ENCODE results near the gene MEGF8.
"Not testable (repeated sequence)": the region's sequence is repeated elsewhere in the genome, so short reads cannot be mapped to it uniquely, and the experiment has no call there.

The MEGF8 gene

DNA sequence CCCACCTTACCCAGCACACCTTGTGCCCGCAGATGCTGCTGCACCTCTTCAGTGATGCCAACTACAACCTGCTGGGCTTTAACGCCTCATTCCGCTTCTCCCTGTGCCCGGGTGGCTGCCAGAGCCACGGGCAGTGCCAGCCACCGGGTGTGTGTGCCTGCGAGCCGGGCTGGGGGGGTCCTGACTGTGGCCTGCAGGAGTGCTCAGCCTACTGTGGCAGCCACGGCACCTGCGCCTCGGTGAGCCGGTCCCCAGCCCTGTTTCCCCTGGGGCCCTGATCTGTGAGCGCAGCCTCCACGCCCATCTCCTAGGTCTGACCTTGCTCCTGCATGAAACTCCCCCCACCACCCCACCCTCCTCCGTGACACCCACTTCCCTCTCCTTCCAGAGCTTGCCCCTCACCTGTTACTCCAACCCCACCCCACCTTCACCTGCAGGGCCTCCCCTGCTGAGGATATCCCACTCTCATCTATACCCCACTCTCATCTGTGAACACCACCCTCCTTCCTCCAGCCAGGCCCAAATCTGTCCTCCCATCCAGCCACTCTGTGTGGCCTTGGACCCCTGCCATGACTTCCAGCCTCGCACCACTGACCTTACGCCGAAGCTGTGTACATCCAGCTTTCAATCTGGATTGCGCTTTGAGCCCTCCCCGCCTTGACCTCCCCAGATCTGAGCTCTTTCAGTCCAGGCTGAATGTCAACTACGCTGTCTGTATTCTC lies 8.7 kb downstream of the MEGF8 start:
- DNase-seq, result no peak

DNA sequence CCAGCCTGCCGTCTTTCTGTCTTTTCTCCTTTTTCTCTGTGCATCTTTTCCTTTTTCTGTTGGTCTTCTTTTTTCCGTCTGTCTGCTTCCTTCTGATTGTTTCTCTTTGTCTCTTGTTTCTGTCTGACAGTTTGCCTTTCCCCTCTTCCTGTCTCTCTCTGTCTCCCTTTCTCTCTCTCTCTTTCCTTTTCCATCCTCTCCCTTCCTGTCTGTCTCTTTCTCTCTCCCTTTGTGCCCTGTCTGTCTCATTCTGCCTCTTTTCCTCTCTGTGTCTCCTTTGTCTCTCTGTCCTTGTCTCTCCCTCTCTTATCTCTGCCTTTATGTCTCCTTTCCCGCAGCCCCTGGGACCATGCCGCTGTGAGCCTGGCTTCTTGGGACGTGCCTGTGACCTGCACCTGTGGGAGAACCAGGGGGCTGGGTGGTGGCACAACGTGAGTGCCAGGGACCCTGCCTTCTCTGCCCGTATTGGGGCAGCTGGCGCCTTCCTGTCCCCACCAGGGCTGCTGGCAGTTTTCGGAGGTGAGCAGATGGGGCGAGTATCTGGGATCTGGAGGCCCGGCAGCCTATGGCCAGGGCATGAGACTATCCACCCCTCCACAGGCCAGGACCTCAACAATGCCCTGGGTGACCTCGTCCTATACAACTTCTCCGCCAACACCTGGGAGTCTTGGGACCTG lies 9.4 kb downstream of the MEGF8 start:
- no peak for DNase-seq

DNA sequence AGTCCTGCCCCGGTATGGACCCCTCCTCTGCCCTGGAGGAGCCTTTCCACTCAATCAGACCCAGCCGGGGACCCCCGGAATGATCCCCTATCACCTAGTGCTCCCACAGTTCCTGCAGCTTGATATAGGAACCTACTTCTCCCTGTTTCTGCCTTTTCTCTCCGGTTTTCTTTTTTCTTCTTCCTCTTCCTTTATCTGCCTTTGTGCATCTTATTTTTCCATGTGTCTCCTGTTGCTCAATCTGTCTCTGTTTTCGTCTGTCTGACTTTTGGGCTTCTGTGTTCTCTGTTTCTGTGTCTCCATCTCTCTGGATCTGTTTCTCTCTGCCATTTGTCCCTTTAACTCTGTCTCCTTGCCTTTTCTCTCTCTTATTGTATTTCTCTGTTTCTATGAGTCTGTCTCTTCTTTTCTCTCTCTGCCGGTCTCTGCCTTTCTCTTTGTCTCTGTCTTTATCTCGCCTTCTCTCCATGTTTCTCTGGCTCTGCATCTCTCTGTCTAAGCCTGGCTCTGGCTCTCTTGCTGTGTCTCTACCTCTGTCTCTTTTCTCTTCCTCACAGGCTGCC lies 10.0 kb downstream of the MEGF8 start:
- DNase-seq, result no peak

DNA sequence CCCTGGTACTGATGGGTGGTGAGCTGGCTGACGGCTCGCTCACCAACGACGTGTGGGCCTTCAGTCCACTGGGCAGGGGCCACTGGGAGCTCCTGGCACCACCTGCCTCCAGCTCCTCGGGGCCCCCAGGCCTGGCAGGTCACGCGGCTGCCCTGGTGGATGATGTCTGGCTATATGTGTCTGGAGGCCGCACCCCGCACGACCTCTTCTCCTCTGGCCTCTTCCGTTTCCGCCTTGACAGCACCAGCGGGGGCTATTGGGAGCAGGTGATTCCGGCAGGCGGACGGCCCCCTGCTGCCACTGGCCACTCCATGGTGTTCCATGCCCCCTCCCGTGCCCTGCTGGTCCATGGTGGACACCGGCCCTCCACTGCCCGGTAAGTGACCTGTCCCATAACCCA lies 10.5 kb downstream of the MEGF8 start:
- no peak for DNase-seq

DNA sequence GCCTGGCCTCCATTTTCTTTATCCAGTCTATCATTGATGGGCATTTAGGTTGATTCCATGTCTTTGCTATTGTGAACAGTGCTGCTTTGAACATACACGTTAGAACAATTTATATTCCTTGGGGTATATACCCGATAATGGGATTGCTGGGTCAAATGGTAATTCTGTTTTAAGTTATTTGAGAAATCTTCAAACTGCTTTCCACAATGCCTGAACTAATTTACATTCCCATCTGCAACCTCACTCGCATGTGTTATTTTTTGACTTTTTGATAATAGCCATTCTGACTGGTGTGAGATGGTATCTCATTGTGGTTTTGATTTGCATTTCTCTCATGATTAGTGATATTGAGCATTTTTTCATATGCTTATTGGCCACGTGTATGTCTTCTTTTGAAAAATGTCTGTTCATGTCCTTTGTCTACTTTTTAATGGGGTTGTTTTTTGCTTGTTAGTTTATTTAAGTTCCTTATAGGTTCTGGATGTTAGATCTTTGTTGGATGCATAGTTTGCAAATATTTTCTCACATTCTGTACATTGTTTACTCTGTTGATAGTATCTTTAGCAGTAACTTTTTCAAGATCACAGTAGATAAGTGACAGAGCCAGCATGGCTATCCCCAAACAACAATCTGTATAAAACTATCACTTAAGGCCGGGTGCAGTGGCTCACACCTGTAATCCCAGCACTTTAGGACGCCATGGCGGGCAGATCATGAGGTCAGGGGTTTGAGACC lies 13.9 kb downstream of the MEGF8 start:
- DNase-seq, result not testable (repeated sequence)

DNA sequence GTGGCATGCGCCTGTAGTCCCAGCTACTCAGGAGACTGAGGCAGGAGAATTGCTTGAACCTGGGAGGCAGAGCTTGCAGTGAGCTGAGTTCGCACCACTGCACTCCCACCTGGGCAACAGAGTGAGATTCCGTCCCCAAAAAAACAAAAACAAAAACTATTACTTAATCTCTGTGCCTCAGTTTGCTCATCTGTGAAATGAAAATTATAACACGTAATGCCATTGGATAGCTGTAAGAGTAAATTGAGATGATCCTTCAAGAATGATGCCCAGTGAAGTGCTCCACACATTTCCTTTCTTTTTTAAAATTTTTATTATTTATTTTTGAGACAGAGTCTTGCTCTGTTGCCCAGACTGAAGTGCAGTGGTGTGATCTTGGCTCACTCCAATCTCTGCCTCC lies 14.5 kb downstream of the MEGF8 start:
- not testable (repeated sequence) for DNase-seq

DNA sequence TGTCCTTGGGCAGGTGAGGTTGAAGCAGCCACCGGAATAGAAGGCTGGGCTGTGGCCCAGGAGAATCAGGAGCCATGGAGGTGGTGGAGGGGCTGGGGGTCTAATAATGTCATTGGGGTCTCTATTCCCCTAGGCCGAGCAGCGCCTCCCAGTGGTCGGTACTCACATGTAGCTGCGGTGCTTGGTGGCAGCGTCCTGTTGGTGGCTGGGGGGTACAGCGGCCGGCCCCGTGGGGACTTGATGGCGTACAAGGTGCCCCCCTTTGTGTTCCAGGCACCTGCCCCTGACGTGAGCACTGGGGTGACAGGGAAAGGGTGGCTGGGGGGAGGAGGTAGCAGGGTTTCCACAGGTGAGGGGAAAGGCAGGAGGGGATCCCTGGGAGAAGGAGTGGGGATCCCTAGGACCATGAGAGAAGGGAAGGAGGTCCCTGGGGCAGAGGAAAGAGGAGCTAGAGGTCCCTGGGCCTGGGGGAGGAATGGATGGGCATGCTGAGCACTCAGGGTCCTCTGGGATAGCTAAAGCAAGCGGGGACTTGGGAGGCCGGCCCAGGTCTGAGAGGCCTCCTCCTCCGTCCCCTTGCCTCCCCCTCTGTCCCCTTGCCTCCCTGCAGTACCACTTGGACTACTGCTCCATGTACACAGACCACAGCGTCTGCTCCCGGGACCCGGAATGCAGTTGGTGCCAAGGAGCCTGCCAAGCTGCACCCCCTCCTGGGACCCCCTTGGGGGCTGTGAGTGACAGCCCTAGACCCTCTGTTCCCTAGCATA lies 18.1 kb downstream of the MEGF8 start:
- no peak for DNase-seq

DNA sequence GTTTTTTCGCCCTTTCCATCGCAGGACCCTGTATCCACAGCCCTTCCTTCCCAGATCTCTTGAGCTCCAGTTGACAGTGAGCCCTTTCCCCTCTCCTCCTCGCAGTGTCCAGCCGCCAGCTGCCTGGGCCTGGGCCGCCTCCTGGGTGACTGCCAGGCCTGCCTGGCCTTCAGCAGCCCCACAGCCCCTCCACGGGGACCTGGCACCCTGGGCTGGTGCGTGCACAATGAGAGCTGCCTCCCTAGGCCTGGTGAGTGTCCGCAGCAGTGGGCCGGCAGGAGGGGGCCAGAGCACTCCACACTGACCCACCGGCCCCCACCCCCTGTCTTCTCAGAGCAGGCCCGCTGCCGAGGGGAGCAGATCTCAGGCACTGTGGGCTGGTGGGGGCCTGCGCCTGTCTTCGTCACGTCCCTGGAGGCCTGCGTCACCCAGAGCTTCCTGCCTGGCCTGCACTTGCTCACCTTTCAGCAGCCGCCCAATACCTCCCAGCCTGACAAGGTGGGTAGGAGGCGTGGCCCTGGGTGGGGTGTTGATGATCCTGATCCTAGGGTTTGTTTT lies 19.0 kb downstream of the MEGF8 start:
- no peak for DNase-seq

DNA sequence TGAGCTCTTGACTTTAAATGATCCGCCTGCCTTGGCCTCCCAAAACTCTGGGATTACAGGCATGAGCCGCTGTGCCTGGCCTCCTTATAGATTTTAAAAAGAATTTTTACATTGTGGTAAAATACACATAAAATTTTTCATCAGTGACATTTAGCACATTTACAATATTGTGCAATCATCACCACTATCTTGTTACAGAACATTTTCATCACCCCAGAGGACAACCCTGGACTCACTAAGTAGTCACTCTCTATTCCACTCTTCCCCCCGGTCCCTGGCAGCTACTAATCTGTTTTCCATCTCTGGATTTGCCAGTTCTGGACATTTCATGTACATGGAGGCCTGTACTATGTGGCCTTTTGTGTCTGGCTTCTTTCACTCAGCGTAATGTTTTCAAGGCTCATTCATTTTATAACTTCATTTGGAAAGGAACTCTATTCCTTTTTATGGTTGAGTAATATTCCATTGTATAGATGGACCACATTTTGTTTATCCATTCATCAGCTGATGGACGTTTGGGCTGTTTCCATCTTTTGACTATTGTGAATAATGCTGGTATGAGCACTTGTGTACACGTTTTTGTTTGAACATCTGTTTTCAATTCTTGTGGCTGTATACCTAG lies 19.9 kb downstream of the MEGF8 start:
- no peak for DNase-seq

DNA sequence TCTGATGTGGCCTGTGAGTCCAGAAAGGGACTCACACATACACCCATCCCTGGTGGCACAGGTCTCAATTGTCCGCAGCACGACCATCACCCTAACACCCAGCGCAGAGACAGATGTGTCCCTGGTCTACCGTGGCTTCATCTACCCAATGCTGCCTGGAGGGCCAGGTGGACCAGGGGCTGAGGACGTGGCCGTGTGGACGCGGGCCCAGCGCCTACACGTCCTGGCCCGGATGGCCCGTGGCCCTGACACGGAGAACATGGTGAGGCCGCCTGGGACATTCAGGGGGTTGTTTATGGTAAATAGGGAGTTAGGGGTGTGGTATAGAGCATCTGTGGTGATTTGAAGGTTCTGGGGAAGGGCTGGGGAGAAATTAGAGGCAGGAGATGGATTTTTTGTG lies 22.8 kb downstream of the MEGF8 start:
- DNase-seq, result no peak

DNA sequence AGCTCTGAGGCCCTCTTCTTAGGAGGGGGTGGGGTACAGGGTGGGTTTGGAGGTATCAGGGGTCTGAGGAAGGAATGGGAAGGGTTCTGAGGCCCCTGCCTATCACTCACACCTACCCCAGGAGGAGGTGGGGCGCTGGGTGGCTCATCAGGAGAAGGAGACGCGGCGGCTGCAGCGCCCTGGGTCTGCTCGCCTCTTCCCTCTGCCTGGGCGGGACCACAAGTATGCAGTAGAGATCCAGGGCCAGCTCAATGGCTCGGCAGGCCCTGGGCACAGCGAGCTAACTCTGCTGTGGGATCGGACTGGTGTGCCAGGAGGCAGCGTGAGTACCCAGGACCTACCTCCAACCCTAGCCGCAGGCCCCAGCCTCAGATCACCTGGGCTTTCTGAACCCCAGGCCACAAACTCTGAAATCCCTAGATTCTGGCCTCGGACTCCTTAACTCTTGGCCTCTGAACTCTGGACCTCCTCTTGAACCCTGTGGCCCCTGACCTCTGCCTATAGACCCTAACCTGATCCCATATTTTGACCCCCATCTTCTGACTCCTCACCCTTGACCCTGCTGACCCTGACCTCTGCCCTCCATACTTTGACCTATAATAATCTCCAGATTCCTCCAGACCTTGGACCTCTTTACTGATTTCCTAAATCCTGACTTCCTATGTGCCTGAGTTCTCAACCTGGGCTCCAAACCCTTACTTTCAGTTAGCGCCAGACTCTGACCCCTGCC lies 24.1 kb downstream of the MEGF8 start:
- DNase-seq, result no peak

DNA sequence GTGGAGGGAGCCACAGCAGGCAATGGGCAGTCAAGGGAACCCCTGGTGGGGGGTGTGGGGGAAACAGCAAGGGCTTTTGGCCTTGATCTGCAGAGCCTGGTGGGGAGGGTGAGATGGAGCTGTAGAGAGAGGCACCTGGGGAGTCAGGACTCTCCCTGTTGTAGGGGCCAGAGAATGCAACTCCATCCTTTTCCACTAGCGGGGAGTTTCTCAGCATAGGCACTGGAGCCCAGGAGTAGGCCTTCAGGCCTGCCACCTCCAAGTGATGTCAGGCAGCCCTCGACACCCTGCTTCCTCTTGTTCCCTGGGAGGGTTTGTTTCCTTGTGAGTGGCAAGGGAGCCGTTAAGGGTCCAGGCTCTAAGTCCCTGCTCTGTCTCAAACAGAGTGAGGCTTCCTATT lies 25.0 kb downstream of the MEGF8 start:
- DNase-seq, result no peak

DNA sequence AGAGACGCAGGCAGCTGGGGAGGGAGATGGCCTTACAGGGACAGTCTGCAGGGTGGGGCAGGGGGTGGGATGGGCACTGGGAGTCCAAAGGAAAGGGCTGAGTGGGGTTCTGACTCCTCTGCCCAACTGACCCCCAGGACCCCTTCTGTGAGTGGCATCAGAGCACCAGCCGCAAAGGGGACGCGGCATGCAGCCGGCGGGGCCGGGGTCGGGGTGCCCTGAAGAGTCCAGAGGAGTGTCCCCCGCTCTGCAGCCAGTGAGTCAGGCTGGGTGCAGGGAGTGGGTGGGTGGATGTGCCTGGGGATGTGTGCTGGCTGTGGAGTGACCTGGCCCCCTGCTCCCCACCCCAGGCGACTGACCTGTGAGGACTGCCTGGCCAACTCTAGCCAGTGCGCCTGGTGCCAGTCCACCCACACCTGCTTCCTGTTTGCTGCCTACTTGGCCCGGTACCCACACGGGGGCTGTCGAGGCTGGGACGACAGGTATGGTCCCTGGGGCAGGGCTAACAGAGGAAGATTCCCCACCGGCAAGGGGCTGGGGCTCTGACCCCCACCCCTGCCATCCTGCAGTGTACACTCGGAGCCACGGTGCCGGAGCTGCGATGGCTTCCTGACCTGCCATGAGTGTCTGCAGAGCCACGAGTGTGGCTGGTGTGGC lies 25.8 kb downstream of the MEGF8 start:
- DNase-seq, result no peak

DNA sequence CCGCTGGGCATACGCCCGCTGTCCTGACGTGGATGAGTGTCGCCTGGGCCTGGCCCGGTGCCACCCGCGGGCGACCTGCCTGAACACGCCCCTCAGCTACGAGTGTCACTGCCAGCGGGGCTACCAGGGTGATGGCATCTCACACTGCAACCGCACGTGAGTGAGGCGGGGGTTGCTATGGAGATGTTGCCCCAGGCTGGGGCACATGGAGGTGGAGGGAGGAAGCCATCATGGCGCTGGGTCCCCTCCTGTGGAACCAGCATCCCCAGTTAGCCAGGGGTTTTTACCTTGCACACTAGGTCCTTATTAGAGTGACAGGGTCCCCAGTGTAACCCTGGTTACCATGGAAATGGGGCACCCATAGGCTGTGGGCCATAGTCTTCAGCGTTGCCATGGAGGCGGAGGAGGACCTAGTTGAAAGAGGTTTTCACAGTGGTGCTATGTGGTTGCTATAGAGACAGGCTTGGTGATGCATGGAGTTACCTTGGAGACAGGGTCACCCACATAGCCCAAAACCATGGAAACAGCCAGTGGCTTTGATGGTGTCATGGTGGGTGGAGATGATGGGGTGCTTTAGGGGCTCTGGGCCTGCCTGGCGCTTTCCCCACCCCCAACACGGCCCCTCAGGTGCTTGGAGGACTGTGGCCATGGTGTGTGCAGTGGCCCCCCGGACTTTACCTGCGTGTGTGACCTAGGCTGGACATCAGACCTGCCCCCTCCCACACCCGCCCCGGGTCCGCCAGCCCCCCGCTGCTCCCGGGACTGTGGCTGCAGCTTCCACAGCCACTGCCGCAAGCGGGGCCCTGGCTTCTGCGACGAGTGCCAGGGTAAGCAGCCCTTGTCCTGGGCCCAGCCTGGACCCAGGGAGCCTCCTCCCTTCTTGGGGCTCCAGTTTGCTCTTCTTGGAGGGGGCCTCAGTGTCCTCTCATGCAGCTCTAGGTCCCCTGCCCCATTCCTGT lies 27.1 kb downstream of the MEGF8 start:
- peak; percentile 9 for DNase-seq

DNA sequence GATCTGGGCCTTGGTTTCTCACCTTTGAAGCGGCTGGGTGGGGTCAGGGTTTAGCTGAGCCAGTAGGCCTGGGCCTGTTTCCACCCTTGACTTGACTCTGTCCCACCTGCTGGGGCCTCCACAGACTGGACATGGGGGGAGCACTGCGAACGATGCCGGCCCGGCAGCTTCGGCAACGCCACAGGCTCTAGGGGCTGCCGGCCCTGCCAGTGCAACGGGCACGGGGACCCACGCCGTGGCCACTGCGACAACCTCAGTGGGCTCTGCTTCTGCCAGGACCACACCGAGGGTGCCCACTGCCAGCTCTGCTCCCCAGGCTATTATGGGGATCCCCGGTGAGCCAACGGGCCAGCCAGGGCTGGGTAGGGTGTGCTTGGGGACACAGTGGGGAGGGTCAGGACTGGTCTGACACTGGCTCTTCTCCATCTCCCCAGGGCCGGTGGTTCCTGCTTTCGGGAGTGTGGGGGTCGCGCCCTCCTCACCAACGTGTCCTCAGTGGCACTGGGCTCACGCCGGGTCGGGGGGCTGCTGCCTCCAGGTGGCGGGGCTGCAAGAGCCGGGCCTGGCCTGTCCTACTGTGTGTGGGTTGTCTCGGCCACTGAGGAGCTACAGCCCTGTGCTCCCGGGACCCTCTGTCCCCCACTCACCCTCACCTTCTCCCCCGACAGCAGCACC lies 28.0 kb downstream of the MEGF8 start:
- DNase-seq, result no peak

DNA sequence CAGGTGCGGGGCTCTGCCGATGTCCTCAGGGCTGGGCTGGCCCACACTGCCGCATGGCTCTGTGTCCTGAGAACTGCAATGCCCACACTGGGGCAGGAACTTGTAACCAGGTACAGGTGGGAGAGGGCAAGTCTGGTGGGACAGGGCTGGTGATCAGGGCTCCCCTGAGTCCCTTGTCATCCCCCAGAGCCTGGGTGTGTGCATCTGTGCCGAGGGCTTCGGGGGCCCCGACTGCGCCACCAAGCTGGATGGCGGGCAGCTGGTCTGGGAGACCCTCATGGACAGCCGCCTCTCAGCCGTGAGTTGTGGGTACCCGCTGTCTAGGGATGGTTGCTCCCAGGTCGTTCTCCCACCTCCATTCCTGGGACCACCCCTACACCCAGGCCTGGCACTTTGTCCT lies 30.5 kb downstream of the MEGF8 start:
- no peak for DNase-seq

DNA sequence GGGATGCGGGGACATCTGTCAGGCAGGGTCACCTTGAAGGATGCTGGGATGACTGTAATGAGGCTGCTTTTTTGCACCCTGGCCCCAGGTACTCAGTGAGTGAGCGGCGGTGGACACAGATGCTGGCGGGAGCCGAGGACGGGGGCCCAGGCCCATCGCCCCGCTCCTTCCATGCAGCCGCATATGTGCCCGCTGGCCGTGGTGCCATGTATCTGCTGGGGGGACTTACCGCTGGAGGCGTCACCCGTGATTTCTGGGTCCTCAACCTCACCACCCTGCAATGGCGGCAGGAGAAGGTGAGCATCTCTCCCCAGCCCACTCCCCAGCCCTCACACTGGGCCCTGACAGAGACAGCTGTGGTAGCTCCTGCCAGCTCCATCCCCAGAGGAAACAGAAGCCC lies 31.3 kb downstream of the MEGF8 start:
- DNase-seq, result no peak

DNA sequence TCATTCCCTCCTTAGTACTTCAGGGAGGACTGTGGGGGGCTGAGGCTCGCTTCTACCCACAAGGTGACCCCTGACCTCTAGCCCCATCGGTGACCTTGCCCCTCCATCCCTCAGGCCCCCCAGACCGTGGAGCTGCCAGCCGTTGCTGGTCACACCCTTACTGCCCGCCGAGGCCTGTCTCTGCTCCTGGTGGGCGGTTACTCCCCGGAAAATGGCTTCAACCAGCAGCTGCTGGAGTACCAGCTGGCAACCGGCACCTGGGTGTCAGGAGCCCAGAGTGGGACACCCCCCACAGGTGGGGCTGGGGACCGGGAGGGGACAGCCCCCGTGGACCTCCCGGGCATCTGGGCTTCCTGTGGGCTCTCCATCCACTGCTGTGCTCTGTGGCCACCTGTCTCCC lies 31.9 kb downstream of the MEGF8 start:
- DNase-seq, result no peak
